ENCODE measurements around the gene INTU. TPM values are rescaled to one million over a fixed set of nuclear protein-coding genes. Genes with fewer than 3 reads are reported as not detected.
"Not testable (repeated sequence)": the region's sequence is repeated elsewhere in the genome, so short reads cannot be mapped to it uniquely, and the experiment has no call there.

Gene INTU
- polyA plus RNA-seq (2011; rRNA removed): 4.7 TPM in 2 replicates
- 0.52 and 0.53 TPM in 2 replicates for polyA plus RNA-seq (2012; cell fraction: cytosol; rRNA removed)
- polyA plus RNA-seq (2012; cell fraction: nucleus; rRNA removed): 1.2 and 2.0 TPM in 2 replicates
- 1.2 to 1.8 TPM (median 1.5 TPM) in 3 replicates for polyA plus RNA-seq (2017; fragmentation: RNase III; extraction: RNeasy Plus Mini Kit Qiagen cat#74134 plus additional on column Dnase treatment)
- 4.3 and 4.8 TPM in 2 replicates for polyA minus RNA-seq (2011; rRNA and poly(A)+ RNA removed)

DNA sequence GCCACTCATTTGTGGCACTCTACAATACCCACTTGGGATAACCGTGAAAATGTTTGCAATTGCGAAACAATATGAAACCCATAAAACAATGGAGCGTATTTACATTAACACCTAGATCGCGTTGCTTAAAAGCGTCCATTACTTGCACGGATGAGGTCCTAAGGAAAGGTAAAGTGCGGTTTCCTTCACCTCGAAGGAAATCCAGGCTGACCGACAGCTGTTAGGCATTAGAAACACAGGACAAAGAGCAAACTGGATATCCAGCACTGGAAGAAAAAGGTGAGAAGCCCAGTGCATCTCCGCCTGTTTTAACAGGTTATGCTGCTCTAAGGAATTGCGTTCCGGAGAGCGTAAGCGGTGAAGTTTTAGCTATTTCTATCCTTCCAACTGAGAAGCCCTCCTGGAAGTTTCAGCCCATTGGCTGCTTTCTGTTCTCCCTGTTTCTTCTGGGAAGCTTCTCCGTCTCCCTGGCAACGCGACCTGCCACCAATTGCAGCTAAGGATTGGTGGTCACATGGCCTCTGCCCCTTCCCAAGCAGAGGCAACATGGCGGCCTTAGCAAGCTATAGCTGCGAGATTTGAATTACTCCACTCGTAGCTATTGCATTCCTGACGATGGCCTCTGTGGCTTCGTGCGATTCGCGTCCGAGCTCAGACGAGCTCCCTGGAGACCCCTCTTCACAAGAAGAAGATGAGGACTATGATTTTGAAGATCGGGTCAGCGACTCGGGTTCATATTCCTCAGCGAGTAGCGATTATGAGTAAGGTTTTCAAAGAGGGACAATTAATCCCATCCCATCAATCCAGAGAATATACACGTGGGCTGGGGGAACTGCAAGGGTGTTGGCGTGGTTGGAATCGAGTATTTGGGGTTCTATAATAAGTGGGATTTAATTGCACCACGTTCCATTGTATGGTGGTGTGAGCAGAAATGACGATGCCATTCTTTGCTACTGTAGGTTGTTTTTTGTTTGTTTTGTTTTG, at the start of gene INTU:
Gene INTU, plus strand, starts transcription at position 538 of the 984 bp plus-strand sequence. Its CDS starts 78 bp downstream, at position 616.
- no peak for TF ChIP-seq CHD4 (IDR thresholded peaks at IDR 0.05; ENCODE audit: borderline replicate concordance)
- no peak for TF ChIP-seq NFE2L2 (conservative IDR thresholded peaks at IDR 0.05; ENCODE audit: low read length)
- TF ChIP-seq, protein P1, sequence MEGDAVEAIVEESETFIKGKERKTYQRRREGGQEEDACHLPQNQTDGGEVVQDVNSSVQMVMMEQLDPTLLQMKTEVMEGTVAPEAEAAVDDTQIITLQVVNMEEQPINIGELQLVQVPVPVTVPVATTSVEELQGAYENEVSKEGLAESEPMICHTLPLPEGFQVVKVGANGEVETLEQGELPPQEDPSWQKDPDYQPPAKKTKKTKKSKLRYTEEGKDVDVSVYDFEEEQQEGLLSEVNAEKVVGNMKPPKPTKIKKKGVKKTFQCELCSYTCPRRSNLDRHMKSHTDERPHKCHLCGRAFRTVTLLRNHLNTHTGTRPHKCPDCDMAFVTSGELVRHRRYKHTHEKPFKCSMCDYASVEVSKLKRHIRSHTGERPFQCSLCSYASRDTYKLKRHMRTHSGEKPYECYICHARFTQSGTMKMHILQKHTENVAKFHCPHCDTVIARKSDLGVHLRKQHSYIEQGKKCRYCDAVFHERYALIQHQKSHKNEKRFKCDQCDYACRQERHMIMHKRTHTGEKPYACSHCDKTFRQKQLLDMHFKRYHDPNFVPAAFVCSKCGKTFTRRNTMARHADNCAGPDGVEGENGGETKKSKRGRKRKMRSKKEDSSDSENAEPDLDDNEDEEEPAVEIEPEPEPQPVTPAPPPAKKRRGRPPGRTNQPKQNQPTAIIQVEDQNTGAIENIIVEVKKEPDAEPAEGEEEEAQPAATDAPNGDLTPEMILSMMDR (IDR thresholded peaks at IDR 0.05): no peak
- TF ChIP-seq BHLHE40 (IDR thresholded peaks at IDR 0.05; ENCODE audit: low read depth, low read length): no peak
- no peak for TF ChIP-seq MAZ (IDR thresholded peaks at IDR 0.05; ENCODE audit: borderline replicate concordance, low read depth, low read length)
- peak; percentile 32; the same call in 1 of the 2 replicates for TF ChIP-seq POLR2A (IDR thresholded peaks at IDR 0.05; ENCODE audit: low read length)
- TF ChIP-seq, protein P2, sequence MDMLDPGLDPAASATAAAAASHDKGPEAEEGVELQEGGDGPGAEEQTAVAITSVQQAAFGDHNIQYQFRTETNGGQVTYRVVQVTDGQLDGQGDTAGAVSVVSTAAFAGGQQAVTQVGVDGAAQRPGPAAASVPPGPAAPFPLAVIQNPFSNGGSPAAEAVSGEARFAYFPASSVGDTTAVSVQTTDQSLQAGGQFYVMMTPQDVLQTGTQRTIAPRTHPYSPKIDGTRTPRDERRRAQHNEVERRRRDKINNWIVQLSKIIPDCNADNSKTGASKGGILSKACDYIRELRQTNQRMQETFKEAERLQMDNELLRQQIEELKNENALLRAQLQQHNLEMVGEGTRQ (IDR thresholded peaks at IDR 0.05): peak; percentile 90
- no peak for TF ChIP-seq RAD21 (conservative IDR thresholded peaks at IDR 0.05 in 1 of 2, IDR thresholded peaks at IDR 0.05 in 1 of 2)
- no peak for TF ChIP-seq CBX2 (IDR thresholded peaks at IDR 0.05; ENCODE audit: borderline replicate concordance, low read depth)
- no peak for TF ChIP-seq HOXA7 (CRISPR knock-in tag; IDR thresholded peaks at IDR 0.05)
- no peak for TF ChIP-seq FOSL2 (IDR thresholded peaks at IDR 0.05)
- TF ChIP-seq FOSL2 (CRISPR knock-in tag; IDR thresholded peaks at IDR 0.05): no peak
- no peak for TF ChIP-seq FOXS1 (CRISPR knock-in tag; IDR thresholded peaks at IDR 0.05)
- TF ChIP-seq SREBF2 (IDR thresholded peaks at IDR 0.05): no peak
- TF ChIP-seq MAFK (IDR thresholded peaks at IDR 0.05; ENCODE audit: partially characterized antibody): no peak
- TF ChIP-seq PHF8 (IDR thresholded peaks at IDR 0.05; ENCODE audit: borderline replicate concordance, low read depth): peak; percentile 25; the same call in 1 of the 2 replicates
- TF ChIP-seq ESRRA (IDR thresholded peaks at IDR 0.05; ENCODE audit: borderline replicate concordance, low read length): no peak
- peak; percentile 46 to 65; a peak in 3 of 4 replicates for TF ChIP-seq CEBPB (IDR thresholded peaks at IDR 0.05)
- TF ChIP-seq KDM5A (IDR thresholded peaks at IDR 0.05): peak; percentile 86
- ChIA-PET CTCF (interaction anchor here (0.8 to 1.0 kb wide), 2 partner anchors 22 to 45 kb away, joined by 3 read pairs; no protein-coding TSS in a partner anchor), POLR2A (interaction anchor here (1.0 to 1.4 kb wide), 4 partner anchors 9 to 149 kb away, joined by 3 to 9 read pairs (median 4); partner anchors contain the start of gene HSPA4L)
- peak within 1 kb of the TSS; percentile 77 for H3K4me2 ChIP-seq
- peak within 1 kb of the TSS; percentile 77 for H3K4me3 ChIP-seq
- DNase-seq (ENCODE audit: low read depth in 1 of 2, low spot score in 1 of 2) (peak; percentile 87 to 91), ATAC-seq (peak; percentile 100), FAIRE-seq (peak; percentile 89)
- H3K9me3 ChIP-seq: no peaks in the 10 kb centered on the region
- 2% methylated on average over 27 of the region's 38 CpGs for WGBS (ENCODE audit: missing lambda C conversion rate)
- peak within 1 kb of the TSS; percentile 75 to 88 for H3K27ac ChIP-seq
- peaks cover 6% of the 10 kb centered on the region; the same call in 1 of the 3 replicates for H3K4me1 ChIP-seq

DNA sequence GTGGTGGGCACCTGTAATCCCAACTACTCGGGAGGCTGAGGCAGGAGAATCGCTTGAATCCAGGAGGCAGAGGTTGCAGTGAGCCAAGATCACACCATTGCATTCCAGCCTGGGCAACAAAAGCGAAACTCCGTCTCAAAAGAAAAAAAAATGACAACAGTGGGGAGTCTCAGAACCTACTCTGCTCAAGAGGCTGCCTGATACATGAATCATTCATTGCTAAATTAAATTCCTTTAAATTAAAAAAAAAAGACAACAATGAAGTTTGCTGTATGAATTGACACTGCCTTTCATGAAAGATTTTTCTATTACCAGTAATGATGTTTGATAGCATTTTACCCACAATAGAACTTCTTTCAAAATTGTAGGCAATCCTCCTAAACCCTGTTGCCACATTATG, 46.3 kb upstream of the INTU start:
- H3K4me1 ChIP-seq; H3K9me3 ChIP-seq; H3K27ac ChIP-seq; FAIRE-seq; DNase-seq (ENCODE audit: low read depth in 1 of 2, low spot score in 1 of 2); H3K4me3 ChIP-seq; POLR2A ChIA-PET: not testable (repeated sequence)
- H3K4me2 ChIP-seq: 0 out of 3 replicates have a peak overlapping the region, but pooled peaks have one; percentile 13
- 9% methylated on average over 3 of the region's 4 CpGs for WGBS (ENCODE audit: missing lambda C conversion rate)
- CTCF ChIA-PET: interaction anchor here (0.6 to 1.7 kb wide), 7 partner anchors 10 to 938 kb away, joined by 3 to 5 read pairs (median 3); no protein-coding TSS in a partner anchor
- ATAC-seq: peak in 1 of 2 experiments; percentile 36; a peak in 2 of 6 replicates
